NCI-H2196 (cell line): ENCODE measurements around the gene RHBDF2.

ENCODE experiments used
- DNase-seq: peaks from one replicate; lab custom pipeline; 2025; ENCODE audit not compliant: unreplicated experiment; lab: John Stamatoyannopoulos, UW

Gene RHBDF2

DNA sequence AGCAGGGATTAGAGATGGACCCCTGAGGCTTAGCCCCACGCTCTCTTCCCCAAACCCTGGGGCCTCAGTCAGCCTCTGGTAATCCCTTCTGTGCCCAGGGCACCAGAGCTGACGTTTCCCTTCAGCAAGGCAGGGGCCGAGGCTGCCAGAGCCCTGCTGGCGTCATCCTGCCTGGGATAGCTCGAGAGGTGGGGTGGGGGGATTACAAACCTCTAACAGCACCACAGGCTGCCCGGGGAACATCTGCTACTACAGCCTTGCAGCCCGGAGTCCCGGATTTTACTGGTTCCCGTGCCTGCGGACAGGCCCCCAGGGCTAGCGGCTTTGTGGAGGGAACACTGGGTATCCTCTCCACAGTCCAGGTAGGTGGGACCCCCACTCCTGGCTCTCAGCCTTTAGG is 33.9 kb downstream of the RHBDF2 start, which contains the start of gene AANAT:
Gene AANAT, plus strand, starts transcription at position 238 of the 400 bp plus-strand sequence. CDS start 1,144 bp downstream, outside the sequence.
- DNase-seq, result no peak

DNA sequence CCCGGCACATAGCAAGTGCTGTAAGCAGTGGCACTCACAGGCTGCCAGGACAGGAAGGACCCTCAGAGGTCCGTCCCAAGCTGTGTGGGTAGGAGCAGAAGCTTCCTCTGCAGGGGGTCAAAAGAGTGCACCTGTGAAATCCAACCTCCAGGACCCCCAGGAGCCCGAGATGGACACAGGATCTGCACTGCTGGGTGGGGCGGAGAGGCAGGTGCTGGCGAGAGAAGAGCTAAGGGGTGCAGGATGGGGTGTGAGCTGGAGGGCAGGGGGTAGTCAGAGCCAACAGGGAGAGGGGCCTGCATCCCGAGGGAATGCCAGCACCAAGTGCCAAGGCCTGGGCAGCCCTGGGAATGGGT is 34.5 kb downstream of the RHBDF2 start:
- DNase-seq, result no peak

DNA sequence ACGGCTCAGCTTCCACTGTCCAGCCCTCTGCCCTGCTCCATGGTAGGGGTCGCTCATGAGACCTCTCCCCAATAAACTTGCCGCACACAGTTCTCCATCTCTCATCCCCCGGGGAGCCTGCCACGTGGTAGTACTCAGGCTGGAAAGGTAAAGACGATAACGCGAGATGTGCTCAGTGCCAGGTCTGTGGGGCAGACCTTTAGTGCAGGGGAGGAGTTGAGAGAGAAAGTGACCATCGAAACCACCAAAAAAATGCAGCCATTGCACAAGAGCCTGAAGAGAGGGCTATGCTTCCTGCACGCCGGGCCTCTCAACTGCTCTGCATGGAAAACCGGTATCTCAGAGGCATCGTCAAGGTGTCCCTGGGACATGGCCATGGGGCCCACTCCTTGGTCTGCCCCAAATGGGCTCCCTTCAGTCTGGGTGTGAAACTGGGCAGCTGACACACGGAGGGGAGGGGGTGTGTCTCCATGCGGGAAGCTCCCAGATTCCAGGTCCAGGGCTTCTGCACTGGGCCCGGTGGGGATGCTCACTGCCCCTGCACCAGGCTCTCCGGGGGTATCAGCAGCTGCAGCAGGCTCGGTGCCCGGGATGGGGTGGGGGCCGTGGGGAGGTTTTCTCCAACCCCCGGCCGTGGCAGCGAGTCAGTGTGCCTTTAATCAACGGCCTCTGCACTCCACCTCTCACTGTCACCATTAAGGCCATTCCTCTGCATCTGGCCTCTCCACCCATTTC is 38.5 kb downstream of the RHBDF2 start:
- DNase-seq, result no peak

DNA sequence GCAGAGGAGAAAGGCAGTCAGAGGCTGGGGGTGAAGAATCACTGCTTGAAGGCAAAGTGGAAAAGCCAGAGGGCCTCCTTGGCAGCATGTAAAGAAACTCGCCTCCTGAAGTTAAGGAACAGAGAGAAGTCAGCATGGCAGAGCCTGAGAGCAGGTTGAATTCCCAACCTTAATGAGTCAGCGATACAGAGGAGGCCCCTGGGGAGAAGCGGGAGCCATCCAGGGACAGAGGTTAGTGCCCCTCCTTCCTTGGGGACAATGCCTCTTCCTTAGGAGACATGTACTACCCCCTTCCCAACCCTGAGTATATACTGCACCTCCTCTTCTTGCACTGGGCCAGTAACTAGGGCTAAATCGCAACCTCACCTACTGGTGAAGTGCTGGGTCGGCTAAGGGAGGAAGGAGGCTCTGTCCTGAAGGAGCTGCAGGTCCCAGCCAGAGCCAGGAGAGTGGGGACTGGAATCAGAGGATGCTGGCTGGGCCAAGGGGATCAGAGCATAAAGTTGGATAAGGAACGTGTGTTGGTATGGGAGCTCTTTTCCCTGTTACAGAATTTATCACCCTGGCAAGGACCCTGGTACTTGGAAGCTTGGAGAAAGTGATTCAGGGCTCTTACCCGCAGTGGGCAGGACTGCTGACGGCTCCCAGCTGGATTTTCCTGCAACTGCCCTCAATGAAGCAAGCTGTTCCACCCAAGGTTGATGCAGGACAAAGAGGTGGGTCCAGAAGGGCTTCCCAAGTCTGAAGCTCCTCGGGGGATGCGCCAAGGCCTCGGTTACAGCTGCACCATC is 39.3 kb downstream of the RHBDF2 start:
- no peak for DNase-seq

DNA sequence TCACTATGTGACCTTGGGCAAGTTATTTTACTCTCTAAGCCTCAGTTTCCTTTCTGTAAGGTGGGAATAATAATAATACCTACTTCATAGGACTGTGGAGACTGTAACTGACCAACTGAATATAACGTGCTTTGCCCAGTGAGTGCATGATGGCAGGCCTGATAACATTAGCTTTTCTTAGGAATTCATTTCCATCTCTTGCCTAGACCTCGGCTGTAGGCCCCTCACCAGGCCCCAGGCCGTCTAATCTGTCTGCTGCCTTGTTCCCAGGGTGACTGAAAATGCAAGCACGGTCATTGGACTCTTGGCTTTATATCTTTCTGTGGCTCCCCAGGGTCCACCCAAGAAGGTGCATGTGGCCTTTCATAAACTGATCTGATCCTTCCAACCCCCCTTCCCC is 41.5 kb downstream of the RHBDF2 start:
- no peak for DNase-seq

DNA sequence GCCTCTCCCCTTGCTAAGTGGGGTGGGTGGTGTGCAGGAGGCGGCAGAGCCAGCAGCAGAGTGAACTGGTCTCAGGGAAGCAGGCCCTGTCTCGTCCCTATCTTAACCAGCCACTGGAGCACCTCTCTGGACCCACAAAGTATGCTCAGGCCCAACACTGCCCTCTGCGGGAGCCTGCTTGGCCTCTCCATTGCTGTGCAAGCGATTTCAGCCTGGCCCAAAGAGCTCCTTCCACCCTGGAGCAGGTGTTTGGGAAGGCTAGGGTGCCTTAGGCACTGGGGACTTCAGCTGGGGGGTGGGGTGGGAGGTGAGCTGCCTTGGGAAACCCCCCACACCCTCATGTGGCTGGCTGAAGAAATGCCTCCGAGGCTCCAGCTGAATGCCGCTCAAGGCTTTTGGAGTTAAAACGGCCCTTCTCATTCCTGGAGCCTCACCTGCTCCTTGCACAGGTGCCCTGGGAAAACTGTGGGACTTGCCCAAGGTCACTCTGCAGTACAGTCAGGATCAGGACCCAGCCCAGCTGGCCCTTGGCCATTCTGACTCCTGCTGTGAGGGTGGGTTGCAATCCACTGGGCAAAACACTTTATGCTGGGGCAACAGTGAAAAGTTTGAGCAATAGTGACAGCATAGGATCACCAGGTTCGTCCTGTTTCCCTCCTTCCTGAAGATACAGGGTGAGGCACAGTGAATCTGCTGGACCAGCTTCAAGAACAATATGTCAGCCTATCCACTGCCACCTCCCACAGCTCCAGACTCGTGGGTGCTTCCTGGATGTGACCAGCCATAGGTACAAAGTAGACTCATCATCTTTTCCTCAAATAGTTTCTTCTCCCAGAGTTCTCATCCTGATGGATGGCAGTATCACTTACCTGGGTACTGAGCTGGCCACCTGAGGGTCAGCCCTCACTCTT is 42.4 kb downstream of the RHBDF2 start:
- peak; percentile 69 for DNase-seq

DNA sequence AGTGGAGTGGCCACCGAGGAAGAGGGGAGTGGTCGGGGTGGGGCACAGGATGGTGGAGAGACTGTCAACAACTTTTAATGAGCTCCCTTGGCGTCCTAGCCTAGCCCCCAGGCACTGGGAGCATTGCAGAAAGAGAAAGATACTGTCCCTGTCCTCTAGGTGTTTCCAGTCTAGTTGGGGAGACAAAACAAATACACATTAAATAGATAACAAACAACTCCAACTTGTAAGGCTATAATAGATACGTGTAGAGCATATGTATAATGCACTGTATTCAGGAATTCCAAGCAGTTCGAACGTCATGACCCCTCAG is 47.8 kb downstream of the RHBDF2 start:
- no peak for DNase-seq

DNA sequence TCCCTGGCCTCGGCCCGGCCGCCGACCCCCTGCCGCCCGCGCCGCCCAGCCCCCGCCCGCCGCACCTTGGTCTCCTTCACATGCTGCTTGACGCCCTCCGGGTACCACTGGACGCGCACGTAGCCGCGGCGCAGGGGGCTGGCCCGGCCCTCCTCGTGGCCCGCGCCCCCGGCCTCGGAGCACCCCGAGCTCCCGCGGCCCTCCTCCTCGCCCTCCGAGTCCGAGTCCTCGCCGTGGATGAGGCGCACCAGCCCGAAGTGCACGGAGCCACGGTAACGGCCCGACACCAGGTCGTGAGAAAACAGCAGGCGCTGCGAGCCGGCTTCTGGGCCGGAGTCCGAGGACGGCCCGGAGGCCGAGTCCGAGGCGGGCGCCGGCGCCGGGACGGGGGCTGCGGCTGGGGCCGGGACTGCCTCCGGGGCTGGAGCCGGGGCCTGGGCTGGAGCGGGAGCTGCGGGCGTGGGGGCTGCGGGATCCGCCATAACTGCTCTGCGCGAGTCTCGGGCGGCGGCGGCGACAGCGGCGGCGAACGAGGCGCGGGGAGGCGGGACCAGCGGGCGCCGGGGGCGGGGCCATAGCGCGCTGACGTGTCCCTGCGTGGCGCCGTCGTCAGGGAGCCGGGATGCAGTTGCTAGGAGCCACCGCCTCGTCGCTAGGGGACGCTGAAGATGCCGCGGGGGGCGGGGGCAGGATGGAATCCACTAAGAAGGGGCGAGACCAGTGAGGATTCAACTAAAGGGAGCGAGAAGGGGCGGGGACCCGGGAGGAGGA is 48.4 kb downstream of the RHBDF2 start, which contains the start of gene UBE2O:
Gene UBE2O, minus strand, starts transcription at position 493 of the 771 bp plus-strand sequence. Its CDS starts 11 bp downstream, at position 482.
- peak; percentile 98 for DNase-seq

DNA sequence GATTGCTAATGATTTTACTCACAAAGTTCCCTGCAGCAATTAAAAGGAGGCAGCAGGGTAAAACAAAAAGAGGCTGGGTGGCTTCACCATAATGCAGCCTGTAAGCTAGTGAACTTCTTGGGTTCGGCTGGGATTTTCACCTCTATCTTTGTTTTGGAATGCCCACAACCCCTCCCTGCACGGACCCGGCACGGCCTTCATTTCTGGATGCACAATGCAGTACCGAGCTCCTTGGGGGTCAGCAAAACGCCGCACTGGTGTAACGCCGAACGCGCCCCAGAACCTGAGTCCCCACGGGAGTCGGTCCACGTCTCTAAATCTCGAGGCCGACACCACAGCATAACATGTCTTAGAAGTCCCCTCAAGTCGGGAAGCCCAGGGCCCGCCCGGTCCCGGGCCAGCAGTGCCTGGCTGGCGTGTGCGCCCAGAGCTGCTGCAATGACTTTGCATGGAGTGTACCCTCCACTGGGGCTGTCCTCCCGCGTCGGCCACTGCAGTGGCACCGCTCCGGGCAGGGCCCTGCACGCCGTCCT is 49.0 kb downstream of the RHBDF2 start:
- no peak for DNase-seq

DNA sequence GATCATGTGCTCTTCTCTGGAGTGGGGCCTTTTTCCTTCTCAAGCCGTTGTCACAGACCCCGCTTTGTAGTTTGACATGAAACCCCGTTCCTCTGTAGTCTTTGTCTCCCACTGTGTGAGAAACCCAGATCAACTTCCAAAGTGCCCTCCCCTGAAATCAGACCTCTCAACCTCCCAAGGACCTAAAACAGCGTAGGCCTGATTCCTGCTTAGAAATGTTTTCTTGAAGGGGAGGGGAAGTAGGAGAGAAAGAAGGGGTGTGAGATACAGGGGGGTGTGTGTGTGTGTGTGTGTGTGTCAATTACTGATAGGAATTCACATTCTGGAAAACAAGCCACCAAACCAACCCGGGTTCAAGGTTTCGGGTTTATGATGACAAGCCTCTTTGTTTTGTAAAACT is 49.7 kb downstream of the RHBDF2 start:
- DNase-seq, result no peak

DNA sequence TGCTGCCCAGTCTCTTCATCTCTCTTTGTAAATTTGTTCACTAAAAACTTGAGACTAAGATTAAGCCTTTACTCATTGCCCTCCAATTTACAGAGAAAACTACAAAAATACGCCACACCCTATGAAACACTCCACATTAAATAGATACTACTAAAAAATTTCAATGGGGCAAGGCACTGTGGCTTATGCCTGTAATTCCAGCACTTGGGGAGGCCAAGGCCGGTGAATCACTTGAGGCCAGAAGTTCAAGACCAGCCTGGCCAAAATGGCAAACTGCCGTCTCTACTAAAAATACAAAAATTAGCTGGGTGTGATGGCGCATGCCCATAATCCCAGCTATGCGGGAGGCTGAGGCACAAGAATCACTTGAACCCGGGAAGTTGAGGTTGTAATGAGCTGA is 52.1 kb downstream of the RHBDF2 start:
- DNase-seq, result no peak

DNA sequence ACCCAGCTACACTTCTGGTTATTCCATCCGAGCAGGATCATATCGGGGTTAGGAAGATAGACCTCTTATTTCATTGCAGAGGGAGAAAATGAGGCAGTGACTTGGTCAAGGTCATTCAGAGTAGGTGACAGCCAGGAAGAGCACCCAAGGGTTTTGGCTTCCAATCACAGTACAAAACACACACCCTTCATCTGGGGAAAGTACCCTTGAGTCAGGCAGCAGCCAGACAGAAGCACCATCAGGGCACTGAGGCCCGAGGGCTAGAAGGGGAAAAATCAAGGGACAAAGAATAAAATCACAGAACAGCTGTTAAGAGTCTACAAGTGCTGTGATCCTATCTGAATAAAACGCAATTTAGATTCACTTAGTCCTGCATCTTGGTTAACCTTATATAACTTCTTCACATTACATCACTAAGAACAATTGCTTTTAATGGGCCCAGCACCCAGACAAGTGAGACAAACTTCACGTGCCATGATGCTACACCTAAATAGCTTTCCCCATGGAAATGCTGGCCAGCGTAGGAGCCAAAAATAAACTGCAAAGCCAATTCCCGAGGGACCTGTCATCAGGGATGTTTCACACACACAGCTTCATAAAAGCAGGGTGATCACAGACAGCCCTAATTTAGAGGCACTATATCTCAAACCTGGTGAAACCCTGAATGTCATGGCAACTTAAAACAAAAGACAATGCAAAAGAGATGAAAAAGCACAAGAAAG is 53.1 kb downstream of the RHBDF2 start:
- DNase-seq, result no peak

DNA sequence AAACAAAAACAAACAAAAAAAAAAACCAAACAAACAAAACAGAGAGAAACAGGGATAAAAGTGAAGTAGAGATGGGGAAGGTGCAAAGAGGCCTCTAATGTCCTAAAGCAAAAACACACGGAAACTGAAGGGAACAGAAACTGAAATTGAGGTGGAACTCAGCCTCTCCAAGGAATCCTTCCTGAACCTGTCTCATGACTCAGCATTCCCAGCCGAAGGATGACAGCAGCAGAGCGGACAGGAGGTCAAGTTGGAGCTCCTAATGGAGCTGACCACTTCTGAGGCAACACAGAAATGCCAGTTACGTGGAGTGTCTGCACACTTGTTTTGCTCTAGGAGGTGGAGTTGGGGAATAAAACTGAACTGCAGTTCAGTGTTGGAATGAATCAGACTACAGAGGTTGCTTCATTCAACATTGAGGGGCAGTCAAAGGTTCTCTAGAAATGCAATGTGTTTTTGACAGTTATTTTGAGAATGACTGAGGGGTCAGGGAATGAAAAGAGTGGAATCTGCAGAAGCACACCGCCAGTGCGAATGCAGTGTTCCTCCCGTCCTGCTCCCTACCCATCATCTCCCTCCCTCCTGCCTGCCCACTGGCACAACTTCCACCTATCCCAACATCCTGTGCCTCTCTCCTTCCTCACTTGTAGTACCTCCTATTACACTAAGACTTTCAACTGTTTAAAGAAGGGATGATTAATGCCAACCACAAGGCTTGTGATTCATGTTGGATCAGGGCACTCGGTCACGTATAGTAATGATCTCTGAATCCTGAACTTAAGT is 54.6 kb downstream of the RHBDF2 start:
- DNase-seq, result peak; percentile 20

DNA sequence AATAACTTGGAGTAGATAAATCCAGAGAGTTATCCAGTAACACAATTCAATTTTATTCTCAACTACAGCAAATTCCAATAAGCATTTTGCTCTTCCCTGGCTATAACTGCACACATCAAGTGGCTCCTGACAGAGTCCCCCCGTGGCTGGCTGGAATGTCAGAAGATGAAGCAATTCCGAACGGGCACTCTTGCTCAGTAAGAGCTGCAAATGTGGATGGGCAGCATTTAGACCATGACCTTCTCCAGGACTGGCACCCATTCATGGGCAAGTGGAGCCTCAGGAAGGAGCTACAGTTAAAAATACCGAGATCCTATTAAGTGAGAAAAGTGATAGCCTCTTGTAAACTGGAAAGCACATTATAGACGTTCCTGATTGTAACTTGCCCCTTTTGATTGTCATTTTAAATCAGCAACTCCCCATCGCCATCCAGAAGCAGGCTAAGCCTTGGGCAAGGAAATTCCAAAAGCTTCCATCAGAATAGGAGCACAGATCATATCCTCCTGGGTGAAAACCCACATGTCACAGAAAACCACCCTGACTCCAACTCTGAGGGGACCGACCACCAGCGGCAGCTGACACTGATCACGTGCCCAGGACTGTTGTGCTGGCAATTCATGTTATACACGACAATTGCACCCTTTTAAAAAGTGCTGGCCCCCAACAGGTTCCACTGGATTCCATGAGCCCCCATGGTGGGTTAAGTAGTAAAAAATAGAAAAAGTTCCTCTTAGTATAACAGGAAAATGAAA is 55.4 kb downstream of the RHBDF2 start:
- DNase-seq, result no peak

DNA sequence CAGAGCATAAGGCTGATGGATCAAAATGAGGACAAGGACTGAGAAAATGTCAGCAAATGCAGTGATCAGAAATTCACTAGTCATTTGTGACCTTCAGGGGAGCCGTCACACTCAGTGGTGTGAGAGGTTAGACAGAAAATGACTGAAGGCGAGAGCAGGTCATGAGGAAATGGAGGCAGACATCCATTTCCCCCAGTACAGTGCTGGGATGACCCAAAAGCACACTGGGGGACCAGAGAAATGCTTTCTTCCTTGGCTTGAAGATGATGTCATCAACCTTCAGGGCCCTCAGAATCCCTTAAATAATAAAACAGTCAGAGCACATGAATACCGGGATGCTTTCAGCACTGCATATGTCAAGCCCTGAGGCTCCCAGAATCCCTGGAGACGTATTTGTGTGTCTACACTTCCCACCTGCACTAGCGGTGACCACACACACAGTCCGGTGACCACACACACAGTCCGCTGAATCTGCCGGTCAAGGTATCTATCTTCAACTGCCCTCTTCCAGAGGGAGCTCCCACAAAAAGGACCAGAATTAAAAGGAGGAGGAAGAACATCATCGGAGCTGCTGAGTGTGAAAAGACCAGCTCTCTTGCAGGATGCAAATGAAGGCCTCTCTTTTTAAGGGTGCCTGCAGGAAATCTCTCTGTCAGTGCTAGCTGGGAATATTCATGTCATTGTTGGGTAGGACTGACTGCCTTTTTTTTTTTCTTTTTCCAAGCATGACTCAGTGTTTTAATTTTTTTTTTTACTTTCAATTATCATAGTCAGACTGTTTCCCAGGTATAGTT is 56.5 kb downstream of the RHBDF2 start:
- DNase-seq, result no peak

DNA sequence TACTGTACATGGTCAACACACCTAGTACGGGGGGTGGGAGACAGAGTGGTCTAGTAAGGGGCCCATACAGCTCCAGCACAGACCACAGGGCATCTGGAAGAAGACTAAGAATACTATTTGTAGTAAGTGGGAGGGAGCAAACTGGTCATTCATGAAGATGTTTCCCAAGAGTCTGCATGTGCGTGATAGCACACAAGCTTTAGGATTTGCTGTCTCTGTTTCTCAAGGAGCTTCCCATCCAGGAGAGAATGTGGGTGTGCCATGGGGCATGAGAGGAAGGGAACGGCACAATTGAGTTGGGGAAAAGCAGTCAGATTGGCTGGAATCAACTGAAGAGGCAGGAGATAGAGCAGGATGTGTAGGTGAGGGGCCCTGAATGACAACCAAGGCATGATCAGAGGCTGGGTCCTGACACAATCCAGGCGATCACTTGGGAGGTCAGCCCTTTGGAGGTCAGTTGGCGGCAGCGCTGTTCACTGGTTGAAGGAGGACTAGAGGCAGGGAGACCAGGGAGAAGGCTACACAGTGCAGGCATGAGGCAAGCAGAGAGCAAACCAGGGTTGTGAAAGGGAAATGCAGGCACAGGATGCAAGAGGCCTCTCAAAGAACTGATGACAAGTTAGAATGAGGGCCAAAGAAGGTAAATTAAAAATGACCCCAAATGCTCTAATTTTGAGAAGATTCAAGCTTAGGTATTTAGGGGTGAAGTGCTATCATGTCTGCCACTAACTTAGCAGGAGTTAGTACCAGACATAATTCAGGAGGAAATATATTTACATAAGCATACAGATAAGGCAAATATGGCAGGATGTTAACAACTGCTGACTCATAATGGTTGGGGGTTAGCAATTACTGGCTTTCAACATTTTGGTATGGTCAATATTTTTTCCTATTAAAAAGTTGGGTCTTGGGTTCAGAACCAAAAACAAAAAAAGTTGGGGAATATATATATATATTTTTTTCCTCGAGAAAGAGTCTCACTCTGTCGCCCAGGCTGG is 58.6 kb downstream of the RHBDF2 start:
- DNase-seq, result no peak
